Measurements from ENCODE around the gene SEC24C.
"Not testable (repeated sequence)": the region's sequence is repeated elsewhere in the genome, so short reads cannot be mapped to it uniquely, and the experiment has no call there.

Gene SEC24C

GRCh38 chr10:73731588-73732375 lies 12.4 kb upstream of the SEC24C start:
- DNase-seq (ENCODE audit: low read depth in 2 of 2): no peak

GRCh38 chr10:73732426-73732825 lies 11.7 kb upstream of the SEC24C start:
- DNase-seq (ENCODE audit: low read depth in 2 of 2): no peak

GRCh38 chr10:73732931-73733623 lies 11.1 kb upstream of the SEC24C start:
- DNase-seq (ENCODE audit: low read depth in 2 of 2): no peak

- no peak for DNase-seq (ENCODE audit: low read depth in 2 of 2)
Measured at GRCh38 chr10:73734028-73734720, 10.0 kb upstream of the SEC24C start.

- DNase-seq (ENCODE audit: low read depth in 2 of 2): no peak
Measured at GRCh38 chr10:73734796-73735305, 9.3 kb upstream of the SEC24C start.

- not testable (repeated sequence) for DNase-seq (ENCODE audit: low read depth in 2 of 2)
Measured at GRCh38 chr10:73740501-73741254, 3.5 kb upstream of the SEC24C start.

GRCh38 chr10:73742454-73742734 lies 1.8 kb upstream of the SEC24C start:
- DNase-seq (ENCODE audit: low read depth in 2 of 2): no peak

GRCh38 chr10:73743327-73743904 lies 756 bp upstream of the SEC24C start:
- DNase-seq (ENCODE audit: low read depth in 2 of 2): no peak

- DNase-seq (ENCODE audit: low read depth in 2 of 2): no peak
Measured at GRCh38 chr10:73744664-73744975, 448 bp downstream of the SEC24C start.

GRCh38 chr10:73746721-73747120 lies 2.5 kb downstream of the SEC24C start:
- no peak for DNase-seq (ENCODE audit: low read depth in 2 of 2)

- DNase-seq (ENCODE audit: low read depth in 2 of 2): no peak
Measured at GRCh38 chr10:73750819-73751218, 6.6 kb downstream of the SEC24C start.

- DNase-seq (ENCODE audit: low read depth in 2 of 2): no peak
Measured at GRCh38 chr10:73756183-73756582, 12.0 kb downstream of the SEC24C start.

- no peak for DNase-seq (ENCODE audit: low read depth in 2 of 2)
Measured at GRCh38 chr10:73758704-73759511, 14.7 kb downstream of the SEC24C start.

- peak in 1 of 2 donors; percentile 30 for DNase-seq (ENCODE audit: low read depth in 2 of 2)
Measured at GRCh38 chr10:73759512-73760115, 15.4 kb downstream of the SEC24C start.

GRCh38 chr10:73761781-73762180 lies 17.6 kb downstream of the SEC24C start:
- DNase-seq (ENCODE audit: low read depth in 2 of 2): no peak

- DNase-seq (ENCODE audit: low read depth in 2 of 2): no peak
Measured at GRCh38 chr10:73762915-73763314, 18.7 kb downstream of the SEC24C start.

GRCh38 chr10:73763343-73763742 lies 19.2 kb downstream of the SEC24C start:
- DNase-seq (ENCODE audit: low read depth in 2 of 2): no peak

- DNase-seq (ENCODE audit: low read depth in 2 of 2): no peak
Measured at GRCh38 chr10:73765066-73765465, 20.9 kb downstream of the SEC24C start.

GRCh38 chr10:73768881-73769280 lies 24.7 kb downstream of the SEC24C start:
- DNase-seq (ENCODE audit: low read depth in 2 of 2): peak in 1 of 2 donors; percentile 41

GRCh38 chr10:73769396-73769795 lies 25.2 kb downstream of the SEC24C start:
- no peak for DNase-seq (ENCODE audit: low read depth in 2 of 2)

All from activated CD8-positive, alpha-beta memory T cell treated with anti-CD3 and anti-CD28 coated beads for 4 hours (primary cell).